ENCODE data around the gene BAHCC1. TPM values are rescaled to one million over a fixed set of nuclear protein-coding genes. Genes with fewer than 3 reads are reported as not detected.

The BAHCC1 gene
- total RNA-seq, 1 experiment from 2014 or later: 33.7 TPM

DNA sequence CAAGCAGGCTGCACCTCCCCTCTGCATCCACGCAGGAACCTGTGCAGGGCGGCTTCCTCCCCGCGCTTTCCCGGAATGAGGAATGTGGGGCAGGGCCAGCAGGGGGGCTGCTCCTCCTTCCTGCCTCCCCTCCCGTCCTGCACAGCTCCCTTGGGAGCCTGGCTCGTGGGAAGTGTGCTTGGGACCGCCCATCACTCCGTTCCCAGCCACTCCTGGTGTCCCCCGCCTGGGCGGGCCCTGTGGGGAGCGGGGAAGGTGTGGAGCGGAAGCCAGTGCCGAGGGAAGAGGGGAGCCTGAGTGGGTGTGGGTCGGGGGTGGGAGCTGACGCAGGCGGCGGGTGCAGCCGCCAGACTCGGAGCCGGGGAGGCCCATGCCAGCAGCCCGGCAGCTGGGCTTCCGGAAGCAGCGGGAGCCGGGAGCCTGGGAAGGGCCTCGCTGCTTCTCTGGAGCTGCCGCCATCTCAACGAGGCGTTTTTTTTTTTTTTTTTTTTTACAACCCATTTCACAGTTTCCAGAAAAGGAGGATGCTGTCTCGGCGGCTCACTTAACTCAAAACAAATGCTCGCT lies 24.1 kb downstream of the BAHCC1 start:
- H2AFZ ChIP-seq: no peak overlapping the region
- no TSS peak for BruUV-seq (replicated peaks)
- H3K4me3 ChIP-seq: peak overlapping the region; percentile 40; the same call in 1 of the 2 replicates
- TF ChIP-seq EZH2 (IDR thresholded peaks at IDR 0.05; ENCODE audit: low read depth): no peak
- TF ChIP-seq, protein P1, sequence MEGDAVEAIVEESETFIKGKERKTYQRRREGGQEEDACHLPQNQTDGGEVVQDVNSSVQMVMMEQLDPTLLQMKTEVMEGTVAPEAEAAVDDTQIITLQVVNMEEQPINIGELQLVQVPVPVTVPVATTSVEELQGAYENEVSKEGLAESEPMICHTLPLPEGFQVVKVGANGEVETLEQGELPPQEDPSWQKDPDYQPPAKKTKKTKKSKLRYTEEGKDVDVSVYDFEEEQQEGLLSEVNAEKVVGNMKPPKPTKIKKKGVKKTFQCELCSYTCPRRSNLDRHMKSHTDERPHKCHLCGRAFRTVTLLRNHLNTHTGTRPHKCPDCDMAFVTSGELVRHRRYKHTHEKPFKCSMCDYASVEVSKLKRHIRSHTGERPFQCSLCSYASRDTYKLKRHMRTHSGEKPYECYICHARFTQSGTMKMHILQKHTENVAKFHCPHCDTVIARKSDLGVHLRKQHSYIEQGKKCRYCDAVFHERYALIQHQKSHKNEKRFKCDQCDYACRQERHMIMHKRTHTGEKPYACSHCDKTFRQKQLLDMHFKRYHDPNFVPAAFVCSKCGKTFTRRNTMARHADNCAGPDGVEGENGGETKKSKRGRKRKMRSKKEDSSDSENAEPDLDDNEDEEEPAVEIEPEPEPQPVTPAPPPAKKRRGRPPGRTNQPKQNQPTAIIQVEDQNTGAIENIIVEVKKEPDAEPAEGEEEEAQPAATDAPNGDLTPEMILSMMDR (conservative IDR thresholded peaks at IDR 0.05): no peak
- CTCF ChIA-PET: interaction anchor here (0.5 to 0.6 kb wide), 3 partner anchors 84 to 367 kb away, joined by 7 to 12 read pairs (median 8); no protein-coding TSS in a partner anchor
- H3K9me3 ChIP-seq (ENCODE audit: insufficient read depth, low read depth): no peaks in the 10 kb centered on the region
- H4K20me1 ChIP-seq (ENCODE audit: insufficient read depth): no peaks in the 10 kb centered on the region
- H3F3A ChIP-seq (ENCODE audit: insufficient read depth, low read depth): peaks cover 10% of the 10 kb centered on the region; the same call in 1 of the 2 replicates
- H3K27me3 ChIP-seq (ENCODE audit: insufficient read depth, low read depth): no peaks in the 10 kb centered on the region
- peaks cover 6% of the 10 kb centered on the region; the same call in 1 of the 2 replicates for H3K79me2 ChIP-seq (ENCODE audit: low read depth)
- POLR2A ChIA-PET (ENCODE audit: unreplicated experiment): interaction anchor here (0.5 to 0.7 kb wide), 8 partner anchors 9 to 197 kb away, joined by 3 to 24 read pairs (median 6); partner anchors contain the start of gene CEP131
- H3K9me2 ChIP-seq (ENCODE audit: insufficient read depth): no peaks in the 10 kb centered on the region
- peak overlapping the region; percentile 63 for H3K27ac ChIP-seq
- H3K36me3 ChIP-seq (ENCODE audit: low read depth): no peaks in the 10 kb centered on the region
- DNase-seq: peak; percentile 48 to 94
- H3K4me2 ChIP-seq: peak overlapping the region; percentile 71
- intact Hi-C loops (cut with micrococcal nuclease; ENCODE audit: unreplicated experiment): loop anchor here (2.0 kb wide), 1 partner anchor 25 kb away; the partner anchor contains the start of gene BAHCC1
- peaks cover 36% of the 10 kb centered on the region for H3K4me1 ChIP-seq (replicated peaks; ENCODE audit: insufficient read depth)

DNA sequence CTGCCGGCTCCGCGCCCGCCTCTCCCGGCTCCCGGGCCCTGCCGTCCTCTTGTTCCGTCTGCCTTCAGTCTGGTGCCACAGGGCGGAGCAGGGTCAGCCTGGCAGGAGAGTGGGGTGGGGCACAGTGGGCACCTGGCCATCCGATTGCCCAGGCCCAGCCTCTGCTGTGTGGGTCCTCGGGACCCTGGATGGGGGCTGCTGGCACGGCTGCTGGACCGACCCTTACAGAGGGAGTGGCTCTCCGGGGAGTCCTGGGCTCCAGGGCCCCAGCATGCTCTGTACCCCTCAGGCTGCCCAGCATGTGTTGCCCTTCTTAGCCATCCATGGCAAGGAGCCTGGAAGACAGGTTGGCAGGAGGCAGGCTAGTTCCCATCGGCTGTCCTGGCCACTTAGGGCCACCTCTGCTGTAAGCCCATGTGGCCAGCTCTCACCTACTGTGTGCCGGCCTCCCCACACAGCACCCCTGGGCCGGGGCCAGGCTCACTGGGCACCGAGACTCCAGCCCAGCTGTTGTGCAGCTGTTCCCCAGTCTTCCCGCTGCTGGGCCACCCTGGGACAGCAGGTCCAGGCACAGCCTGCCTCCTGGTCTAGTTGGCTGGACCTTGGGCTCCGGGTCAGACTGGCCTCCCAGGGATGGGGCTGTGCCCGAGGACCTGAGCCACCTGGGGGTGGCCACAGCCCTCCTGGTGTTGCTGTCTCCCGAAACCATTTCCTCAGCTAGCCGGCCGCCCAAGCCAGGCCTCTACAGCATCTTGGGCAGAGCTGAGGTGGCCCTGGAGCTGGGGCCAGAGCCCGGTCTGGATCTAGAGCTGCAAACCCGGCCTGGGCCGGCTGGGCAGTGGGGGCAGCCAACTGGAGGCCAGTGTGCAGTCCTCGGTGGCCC lies 24.9 kb downstream of the BAHCC1 start:
- DNase-seq: peak in 1 of 2 experiments; percentile 54
- Histone ChIP-seq H3K9me2 (ENCODE audit: insufficient read depth) (no peaks in the 10 kb centered on the region), H3K79me2 (ENCODE audit: low read depth) (peaks cover 10% of the 10 kb centered on the region; the same call in 1 of the 2 replicates), H3K36me3 (ENCODE audit: low read depth) (no peaks in the 10 kb centered on the region), H3K4me2 (peak overlapping the region; percentile 71), H3F3A (ENCODE audit: insufficient read depth, low read depth) (peaks cover 10% of the 10 kb centered on the region; the same call in 1 of the 2 replicates), H2AFZ (no peak overlapping the region), H3K9me3 (ENCODE audit: insufficient read depth, low read depth) (no peaks in the 10 kb centered on the region), H4K20me1 (ENCODE audit: insufficient read depth) (no peaks in the 10 kb centered on the region), H3K27ac (peak overlapping the region; percentile 63), H3K4me1 (replicated peaks; ENCODE audit: insufficient read depth) (peaks cover 36% of the 10 kb centered on the region), H3K4me3 (peak overlapping the region; percentile 40; the same call in 1 of the 2 replicates), H3K27me3 (ENCODE audit: insufficient read depth, low read depth) (no peaks in the 10 kb centered on the region)
- intact Hi-C loops (cut with micrococcal nuclease; ENCODE audit: unreplicated experiment): loop anchor here (2.0 to 5.0 kb wide), 2 partner anchors 25 to 62 kb away; partner anchors contain the start of gene BAHCC1
- ChIA-PET POLR2A (ENCODE audit: unreplicated experiment) (interaction anchor here (0.5 to 0.6 kb wide), 3 partner anchors 10 to 111 kb away, joined by 3 to 6 read pairs (median 4); no protein-coding TSS in a partner anchor), CTCF (interaction anchor here (0.5 to 0.7 kb wide), 3 partner anchors 124 to 367 kb away, joined by 8 to 14 read pairs (median 12); no protein-coding TSS in a partner anchor)
- no peak for TF ChIP-seq EZH2 (IDR thresholded peaks at IDR 0.05; ENCODE audit: low read depth)
- TF ChIP-seq, protein P1 (conservative IDR thresholded peaks at IDR 0.05): no peak
- TSS peak; percentile 88 for BruUV-seq (replicated peaks)
